DND-41 (cell line): ENCODE measurements around the gene KRCC1.

Source experiments
- CTCF ChIP-seq: IDR thresholded peaks from 2 replicates; pipeline ENCODE4 v1.5.1; 2012; ENCODE audit warnings: borderline replicate concordance, low read length, moderate library complexity, mild to moderate bottlenecking; ENCODE audit not compliant: poor library complexity, severe bottlenecking; ENCODE audit errors: extremely low read depth
- EZH2 ChIP-seq: IDR thresholded peaks from 3 replicates; pipeline ENCODE4 v1.6.1; 2012; ENCODE audit warnings: borderline replicate concordance, low read depth, mild to moderate bottlenecking, moderate library complexity, low read length, inconsistent platforms; ENCODE audit not compliant: severe bottlenecking

- TF ChIP-seq CTCF, result no peak
- no peak for TF ChIP-seq EZH2
Observed at GRCh38 chr2:88096708-88097107, 41.1 kb upstream of the KRCC1 start.
